Measurements from ENCODE around the gene PBX3. TPM values are rescaled to one million over a fixed set of nuclear protein-coding genes. Genes with fewer than 3 reads are reported as not detected.

Gene PBX3
- total and polyA plus RNA-seq, 9 of the 15 experiments (the other 6 are each of a cell fraction or from before 2014, with no cell fraction given): 0.14 to 5.8 (median 0.92) TPM

- no peak for ATAC-seq
- no peak for DNase-seq (ENCODE audit: extremely low read depth in 1 of 4, low spot score in 3 of 4)
- Histone ChIP-seq H3K4me1 (replicated peaks in 1 of 2; ENCODE audit: control insufficient read depth in 2 of 2, insufficient read depth in 2 of 2, low read length in 2 of 2) (no peaks in the 10 kb centered on the region), H3K4me3 (no peak overlapping the region), H3K27ac (ENCODE audit: extremely low read depth, low read depth, low read length) (no peak overlapping the region), H3K9ac (ENCODE audit: insufficient read depth in 1 of 2, low read depth in 2 of 2, low read length in 2 of 2) (no peak overlapping the region), H4K20me1 (replicated peaks; ENCODE audit: control insufficient read depth, insufficient read depth, low read length) (no peaks in the 10 kb centered on the region), H3K36me3 (ENCODE audit: control insufficient read depth, insufficient read depth, low read length) (0 out of 3 replicates have a peak, but pooled peaks cover 3% of the 10 kb centered on the region), H2AFZ (ENCODE audit: low read depth, low read length) (no peak overlapping the region), H3K4me2 (ENCODE audit: insufficient read depth, low read length) (no peak overlapping the region), H3K79me2 (ENCODE audit: control insufficient read depth, insufficient read depth, low read length) (peaks cover 57% of the 10 kb centered on the region), H3K9me3 (replicated peaks; ENCODE audit: control insufficient read depth, insufficient read depth, low read depth, low read length) (no peaks in the 10 kb centered on the region), H3K27me3 (ENCODE audit: control insufficient read depth in 2 of 2, insufficient read depth in 2 of 2, low read length in 2 of 2) (no peaks in the 10 kb centered on the region), H3K9me1 (ENCODE audit: control insufficient read depth, insufficient read depth, low read length) (no peaks in the 10 kb centered on the region)
- ChIA-PET CTCF (ENCODE audit: low intra/inter-chr PET ratio) (no interaction called here), POLR2A (no interaction called here)
- in situ Hi-C loops (cut with MboI): no loop called here
- FAIRE-seq: no peak
- intact Hi-C loops (cut with micrococcal nuclease): no loop called here
- BruUV-seq (replicated peaks): no TSS peak
- no peak for TF ChIP-seq NFE2L1 (tag; IDR thresholded peaks at IDR 0.05; ENCODE audit: borderline replicate concordance, low read depth)
- no peak for TF ChIP-seq CBX3 (IDR thresholded peaks at IDR 0.05; ENCODE audit: borderline replicate concordance in 1 of 2, low read length in 2 of 2)
- 92% methylated on average over 3 of the region's 3 CpGs for WGBS (ENCODE audit: insufficient coverage, low coverage, missing lambda C conversion rate)
Observed at GRCh38 chr9:125699870-125700269, 47.3 kb upstream of the PBX3 start.

GRCh38 chr9:125700791-125701190 is 46.4 kb upstream of the PBX3 start:
- H3K9me3 ChIP-seq (replicated peaks; ENCODE audit: control insufficient read depth, insufficient read depth, low read depth, low read length): no peaks in the 10 kb centered on the region
- H3K27ac ChIP-seq (ENCODE audit: extremely low read depth, low read depth, low read length): no peak overlapping the region
- POLR2A ChIA-PET: no interaction called here
- H3K4me1 ChIP-seq (replicated peaks in 1 of 2; ENCODE audit: control insufficient read depth in 2 of 2, insufficient read depth in 2 of 2, low read length in 2 of 2): peaks cover 0 to 2% of the 10 kb centered on the region in 2 experiments; a peak in 2 of 5 replicates
- peaks cover 61% of the 10 kb centered on the region for H3K79me2 ChIP-seq (ENCODE audit: control insufficient read depth, insufficient read depth, low read length)
- 74% methylated on average over 2 of the region's 2 CpGs for WGBS (ENCODE audit: insufficient coverage, low coverage, missing lambda C conversion rate)
- H3K4me2 ChIP-seq (ENCODE audit: insufficient read depth, low read length): no peak overlapping the region
- H3K36me3 ChIP-seq (ENCODE audit: control insufficient read depth, insufficient read depth, low read length): 0 out of 3 replicates have a peak, but pooled peaks cover 3% of the 10 kb centered on the region
- H4K20me1 ChIP-seq (replicated peaks; ENCODE audit: control insufficient read depth, insufficient read depth, low read length): no peaks in the 10 kb centered on the region
- no peak for ATAC-seq
- CTCF ChIA-PET (ENCODE audit: low intra/inter-chr PET ratio): no interaction called here
- no peaks in the 10 kb centered on the region for H3K27me3 ChIP-seq (ENCODE audit: control insufficient read depth in 2 of 2, insufficient read depth in 2 of 2, low read length in 2 of 2)
- H3K9me1 ChIP-seq (ENCODE audit: control insufficient read depth, insufficient read depth, low read length): no peaks in the 10 kb centered on the region
- H2AFZ ChIP-seq (ENCODE audit: low read depth, low read length): no peak overlapping the region
- BruUV-seq (replicated peaks): no TSS peak
- in situ Hi-C loops (cut with MboI): no loop called here
- DNase-seq (ENCODE audit: extremely low read depth in 1 of 4, low spot score in 3 of 4): no peak
- no peak overlapping the region for H3K4me3 ChIP-seq
- H3K9ac ChIP-seq (ENCODE audit: insufficient read depth in 1 of 2, low read depth in 2 of 2, low read length in 2 of 2): no peak overlapping the region
- intact Hi-C loops (cut with micrococcal nuclease): no loop called here
- FAIRE-seq: peak; percentile 40
- TF ChIP-seq ZC3H4 (CRISPR knock-in tag; IDR thresholded peaks at IDR 0.05; ENCODE audit: borderline replicate concordance): no peak
- TF ChIP-seq ZNF668 (CRISPR knock-in tag; IDR thresholded peaks at IDR 0.05): no peak
- no peak for TF ChIP-seq RAD21 (CRISPR knock-in tag; conservative IDR thresholded peaks at IDR 0.05 in 1 of 2, IDR thresholded peaks at IDR 0.05 in 1 of 2)
- no peak for TF ChIP-seq JUND (IDR thresholded peaks at IDR 0.05; ENCODE audit: borderline replicate concordance, low read depth, low read length)
- no peak for TF ChIP-seq JUND (tag; IDR thresholded peaks at IDR 0.05; ENCODE audit: borderline replicate concordance, low read depth, low read length)
- TF ChIP-seq, protein P1, sequence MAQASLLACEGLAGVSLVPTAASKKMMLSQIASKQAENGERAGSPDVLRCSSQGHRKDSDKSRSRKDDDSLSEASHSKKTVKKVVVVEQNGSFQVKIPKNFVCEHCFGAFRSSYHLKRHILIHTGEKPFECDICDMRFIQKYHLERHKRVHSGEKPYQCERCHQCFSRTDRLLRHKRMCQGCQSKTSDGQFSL (CRISPR knock-in tag; IDR thresholded peaks at IDR 0.05): no peak
- TF ChIP-seq, protein P1 (tag; IDR thresholded peaks at IDR 0.05): no peak
- no peak for TF ChIP-seq ESRRA (IDR thresholded peaks at IDR 0.05; ENCODE audit: borderline replicate concordance, low read depth)
- no peak for TF ChIP-seq FOXK1 (CRISPR knock-in tag; IDR thresholded peaks at IDR 0.05; ENCODE audit: borderline replicate concordance)
- TF ChIP-seq PHB2 (IDR thresholded peaks at IDR 0.05; ENCODE audit: low read depth): no peak
- no peak for TF ChIP-seq WHSC1 (IDR thresholded peaks at IDR 0.05; ENCODE audit: low read length)
- TF ChIP-seq ZNF121 (CRISPR knock-in tag; conservative IDR thresholded peaks at IDR 0.05): no peak
- TF ChIP-seq TRIM28 (IDR thresholded peaks at IDR 0.05): no peak
- no peak for TF ChIP-seq SMARCC2 (IDR thresholded peaks at IDR 0.05; ENCODE audit: low read depth)
